Thoracic aorta (tissue), 2 donors: ENCODE results near the gene DEDD2. TPM values are rescaled to one million over a fixed set of nuclear protein-coding genes. Genes with fewer than 3 reads are reported as not detected.

ENCODE experiments used
- ATAC-seq: fragments of 150-250 bp; one replicate; pipeline ENCODE4 v1.8.0; 2017; ENCODE audit warnings: low read depth; ENCODE audit not compliant: insufficient number of reproducible peaks, low FRiP score
- DNase-seq: peaks from one replicate; pipeline ENCODE4 v3.0.0-alpha.2; 2020; ENCODE audit warnings: low spot score
- H3K27ac ChIP-seq, 2 donors: fragments of 200-600 bp; sonication (generic); 1 replicate in 1 of 2; 2 replicates in 1 of 2; pipeline ENCODE4 v1.5.1; 2016; ENCODE audit warnings: mild to moderate bottlenecking in 2 of 2, moderate library complexity in 2 of 2
- H3K27me3 ChIP-seq: fragments of 200-600 bp; sonication (generic); replicated peaks from 2 replicates; pipeline ENCODE4 v1.6.0; 2016; ENCODE audit warnings: mild to moderate bottlenecking; ENCODE audit not compliant: insufficient read depth
- H3K36me3 ChIP-seq: fragments of 200-600 bp; sonication (generic); one replicate; pipeline ENCODE4 v1.5.1; 2016
- H3K4me1 ChIP-seq, 2 donors: fragments of 200-600 bp; sonication (generic); 1 replicate in 1 of 2; 2 replicates in 1 of 2; pipeline versions ENCODE4 v1.5.1 to v1.6.0; 2016; ENCODE audit warnings: low read depth in 2 of 2, mild to moderate bottlenecking in 1 of 2; ENCODE audit not compliant: control insufficient read depth in 1 of 2
- H3K4me3 ChIP-seq: fragments of 200-600 bp; sonication (generic); 2 replicates; pipeline ENCODE4 v1.5.1; 2016; ENCODE audit warnings: mild to moderate bottlenecking
- H3K9me3 ChIP-seq: fragments of 200-600 bp; sonication (generic); 2 replicates; pipeline ENCODE4 v1.5.1; 2016
- total RNA-seq, 2 donors: library from RNA; depleted of rRNA; stranded (reverse); fragments of >200 nt; gene quantifications; one replicate each; pipeline versions ENCODE4 v1.1.0 to v1.2.3, GENCODE V29; 2016
- TF ChIP-seq, protein P1 (sequence below): fragments of 200-600 bp; sonication (generic); IDR thresholded peaks from one replicate; pipeline ENCODE4 v1.5.1; 2019; ENCODE audit warnings: antibody characterized with exemption

Gene DEDD2
- total RNA-seq, 2 donors from 2014 or later = 21.7 to 33.2 TPM

DNA sequence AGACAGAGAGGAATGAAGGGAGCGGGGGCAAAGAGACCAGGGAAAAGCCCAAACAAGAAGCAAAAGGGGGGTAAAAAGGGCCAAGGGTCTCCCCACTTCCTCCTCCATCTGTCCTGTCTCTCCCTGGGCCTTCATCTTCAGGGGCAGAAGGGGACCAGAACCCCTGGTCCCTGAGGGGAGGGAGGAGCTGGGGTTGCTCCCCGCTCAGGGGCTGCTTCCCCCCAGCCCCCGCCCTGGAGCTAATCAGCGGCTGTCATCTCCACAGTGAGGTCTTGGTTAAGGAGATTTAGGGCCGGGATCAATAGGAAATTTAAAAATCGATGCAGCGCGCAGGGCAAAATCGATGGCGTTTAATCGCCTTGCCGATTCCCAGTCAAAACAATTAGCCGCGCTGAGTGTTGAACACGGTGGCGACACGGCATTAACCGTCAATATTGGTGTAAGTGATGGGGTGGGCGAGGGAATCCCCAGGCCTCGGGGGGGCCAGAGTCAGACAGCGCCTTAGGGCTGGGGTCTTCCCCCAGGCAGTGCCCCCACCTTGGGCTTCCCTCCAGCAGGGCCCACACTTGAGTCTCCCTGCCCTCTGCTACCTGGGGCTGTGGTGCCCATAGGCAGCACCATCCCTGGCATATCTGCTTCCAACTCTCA is 55.7 kb downstream of the DEDD2 start:
- Histone ChIP-seq H3K27ac (no peak overlapping the region), H3K4me3 (no peak overlapping the region), H3K27me3 (no peaks in the 10 kb centered on the region), H3K36me3 (no peaks in the 10 kb centered on the region), H3K9me3 (no peaks in the 10 kb centered on the region), H3K4me1 (no peaks in the 10 kb centered on the region)
- DNase-seq = no peak
- TF ChIP-seq, protein P1, sequence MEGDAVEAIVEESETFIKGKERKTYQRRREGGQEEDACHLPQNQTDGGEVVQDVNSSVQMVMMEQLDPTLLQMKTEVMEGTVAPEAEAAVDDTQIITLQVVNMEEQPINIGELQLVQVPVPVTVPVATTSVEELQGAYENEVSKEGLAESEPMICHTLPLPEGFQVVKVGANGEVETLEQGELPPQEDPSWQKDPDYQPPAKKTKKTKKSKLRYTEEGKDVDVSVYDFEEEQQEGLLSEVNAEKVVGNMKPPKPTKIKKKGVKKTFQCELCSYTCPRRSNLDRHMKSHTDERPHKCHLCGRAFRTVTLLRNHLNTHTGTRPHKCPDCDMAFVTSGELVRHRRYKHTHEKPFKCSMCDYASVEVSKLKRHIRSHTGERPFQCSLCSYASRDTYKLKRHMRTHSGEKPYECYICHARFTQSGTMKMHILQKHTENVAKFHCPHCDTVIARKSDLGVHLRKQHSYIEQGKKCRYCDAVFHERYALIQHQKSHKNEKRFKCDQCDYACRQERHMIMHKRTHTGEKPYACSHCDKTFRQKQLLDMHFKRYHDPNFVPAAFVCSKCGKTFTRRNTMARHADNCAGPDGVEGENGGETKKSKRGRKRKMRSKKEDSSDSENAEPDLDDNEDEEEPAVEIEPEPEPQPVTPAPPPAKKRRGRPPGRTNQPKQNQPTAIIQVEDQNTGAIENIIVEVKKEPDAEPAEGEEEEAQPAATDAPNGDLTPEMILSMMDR = no peak
- no peak for ATAC-seq

DNA sequence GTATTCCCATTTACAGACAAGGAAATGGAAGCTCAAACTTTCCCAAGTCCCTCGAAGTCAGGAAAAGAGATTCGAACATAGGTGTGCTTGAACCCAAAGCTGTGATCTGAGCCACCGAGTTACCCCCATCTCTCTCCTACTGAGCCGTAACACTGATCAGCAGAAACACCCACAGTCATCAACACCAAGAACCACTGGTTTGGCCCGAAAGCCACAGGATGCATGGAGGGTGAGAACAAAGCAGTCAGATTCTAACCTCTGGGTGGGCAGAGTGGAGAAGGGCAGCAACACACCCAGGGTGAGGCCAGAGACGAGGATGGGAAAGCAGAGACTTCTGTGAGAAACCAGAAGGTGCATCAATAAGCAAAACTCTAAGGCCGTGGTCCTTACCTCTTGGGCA is 57.5 kb downstream of the DEDD2 start:
- no peaks in the 10 kb centered on the region for H3K27me3 ChIP-seq
- DNase-seq = no peak
- no peak for ATAC-seq

DNA sequence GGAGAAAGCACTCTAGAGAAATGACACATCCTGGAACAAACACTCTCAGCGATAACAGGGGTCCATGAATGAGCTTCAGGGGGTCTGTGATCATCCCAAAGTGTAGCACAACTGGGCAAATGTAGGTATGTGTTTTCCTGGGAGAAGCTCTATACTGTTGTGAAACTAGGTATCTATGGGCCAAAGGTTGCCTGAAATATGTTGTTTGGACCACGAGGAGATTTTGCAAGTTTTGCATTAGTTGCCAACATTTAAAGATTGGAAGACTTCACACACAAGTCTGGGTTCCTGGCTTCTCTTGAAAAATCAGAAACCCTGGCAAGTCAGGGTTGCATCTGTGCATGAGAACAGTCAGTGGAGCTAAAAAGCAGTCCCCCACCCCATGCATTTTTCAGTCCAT is 58.6 kb downstream of the DEDD2 start:
- no peak overlapping the region for H3K4me3 ChIP-seq
- no peaks in the 10 kb centered on the region for H3K9me3 ChIP-seq
- no peaks in the 10 kb centered on the region for H3K4me1 ChIP-seq
- DNase-seq = no peak
- ATAC-seq = no peak
- H3K27me3 ChIP-seq = no peaks in the 10 kb centered on the region
- TF ChIP-seq, protein P1 = no peak
- no peak overlapping the region for H3K27ac ChIP-seq
- H3K36me3 ChIP-seq = no peaks in the 10 kb centered on the region

More for the DNA sequence above, 57.5 kb downstream of the DEDD2 start:
- Histone ChIP-seq H3K27ac (no peak overlapping the region), H3K4me3 (no peak overlapping the region), H3K4me1 (no peaks in the 10 kb centered on the region), H3K36me3 (no peaks in the 10 kb centered on the region), H3K9me3 (no peaks in the 10 kb centered on the region)
- TF ChIP-seq, protein P1 = no peak

DNA sequence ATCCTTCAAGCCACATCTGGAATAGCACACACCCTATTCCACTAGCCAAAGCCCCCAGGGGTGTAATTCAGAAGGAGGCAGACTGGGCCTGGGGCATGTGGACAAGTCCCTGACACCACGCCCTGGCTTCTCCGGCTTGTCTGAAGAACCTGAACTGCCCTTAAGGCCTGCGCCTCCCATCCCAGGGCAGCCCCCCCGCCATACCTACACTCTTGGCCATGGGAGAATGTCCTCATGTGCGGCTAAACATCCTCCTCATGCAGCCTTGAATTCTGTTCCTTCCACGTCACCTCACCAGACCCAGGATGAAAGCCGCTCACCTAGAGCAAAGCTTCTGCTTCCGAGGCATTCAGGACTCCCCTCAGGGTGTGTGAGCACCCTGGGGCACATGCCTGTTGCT is 60.9 kb downstream of the DEDD2 start:
- no peak overlapping the region for H3K4me3 ChIP-seq
- TF ChIP-seq, protein P1 = no peak
- no peak overlapping the region for H3K27ac ChIP-seq
- DNase-seq (no peak), ATAC-seq (no peak)
- no peaks in the 10 kb centered on the region for H3K4me1 ChIP-seq
- no peaks in the 10 kb centered on the region for H3K9me3 ChIP-seq
- H3K27me3 ChIP-seq = no peaks in the 10 kb centered on the region
- H3K36me3 ChIP-seq = no peaks in the 10 kb centered on the region

DNA sequence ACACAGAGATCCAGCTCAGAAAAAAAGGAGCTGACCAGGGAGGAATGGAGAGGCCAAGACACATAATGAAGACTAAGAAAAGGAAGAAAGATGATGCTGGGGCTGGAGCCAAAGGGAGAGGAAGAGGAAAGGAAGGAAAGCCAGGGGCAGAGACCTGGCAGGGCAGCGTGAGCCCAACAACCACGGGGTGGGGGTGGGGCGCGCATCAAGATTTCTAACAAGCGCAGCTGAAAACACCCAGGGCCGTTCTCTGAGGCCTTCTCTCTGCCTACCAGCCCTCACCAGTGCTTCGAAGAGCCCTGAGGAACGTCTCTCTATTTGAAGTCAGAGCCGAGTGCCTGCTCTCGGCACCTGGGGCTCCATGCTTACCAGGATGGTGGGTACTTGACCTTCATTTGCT is 61.7 kb downstream of the DEDD2 start:
- H3K27ac ChIP-seq = no peak overlapping the region
- no peaks in the 10 kb centered on the region for H3K4me1 ChIP-seq
- H3K9me3 ChIP-seq = no peaks in the 10 kb centered on the region
- H3K36me3 ChIP-seq = no peaks in the 10 kb centered on the region
- H3K27me3 ChIP-seq = no peaks in the 10 kb centered on the region
- DNase-seq (no peak), ATAC-seq (no peak)
- TF ChIP-seq, protein P1 = no peak
- no peak overlapping the region for H3K4me3 ChIP-seq
